Small intestine (tissue), 7 donors: ENCODE data around the gene RNF135. TPM values are rescaled to one million over a fixed set of nuclear protein-coding genes. Genes with fewer than 3 reads are reported as not detected.
A peak's percentile ranks its signal among the peaks of the same experiment; 100 is the strongest.
"Not testable (repeated sequence)": the region's sequence is repeated elsewhere in the genome, so short reads cannot be mapped to it uniquely, and the experiment has no call there.

Experiments
- DNase-seq, 2 donors: peaks; one replicate each; pipeline versions ENCODE4 v3.0.0 to v3.0.0-alpha.2; 2013
- FAIRE-seq: peaks from 2 replicates; lab custom pipeline; 2012; peaks lifted over from hg19 to GRCh38; lab: Jason Lieb, UNC
- H3K27ac ChIP-seq, 3 donors: one replicate each; pipeline ENCODE4 v1.5.1; 2013; ENCODE audit warnings: low read length in 2 of 3, mild to moderate bottlenecking in 2 of 3, control low read depth in 1 of 3, inconsistent platforms in 1 of 3, low read depth in 1 of 3, moderate library complexity in 1 of 3
- H3K27me3 ChIP-seq, 3 donors: one replicate each; pipeline ENCODE4 v1.6.1; 2013; ENCODE audit warnings: low read length in 3 of 3, inconsistent platforms in 1 of 3; ENCODE audit not compliant: control insufficient read depth in 3 of 3, insufficient read depth in 3 of 3
- H3K36me3 ChIP-seq, 3 donors: one replicate each; pipeline ENCODE4 v1.6.1; 2013; ENCODE audit warnings: low read length in 3 of 3, inconsistent platforms in 1 of 3, low read depth in 1 of 3, mild to moderate bottlenecking in 1 of 3, moderate library complexity in 1 of 3; ENCODE audit not compliant: control insufficient read depth in 3 of 3, insufficient read depth in 2 of 3
- H3K4me1 ChIP-seq, 3 donors: one replicate each; pipeline ENCODE4 v1.6.1; 2013; ENCODE audit warnings: low read length in 2 of 3, inconsistent platforms in 1 of 3, low read depth in 1 of 3, mild to moderate bottlenecking in 1 of 3, moderate library complexity in 1 of 3; ENCODE audit not compliant: control insufficient read depth in 3 of 3, insufficient read depth in 2 of 3
- H3K4me3 ChIP-seq, 3 donors: one replicate each; pipeline ENCODE4 v1.5.1; 2013; ENCODE audit warnings: low read length in 3 of 3, control low read depth in 1 of 3, inconsistent platforms in 1 of 3, low read depth in 1 of 3, mild to moderate bottlenecking in 1 of 3, moderate library complexity in 1 of 3
- H3K9me3 ChIP-seq, 2 donors: one replicate each; pipeline ENCODE4 v1.6.1; 2013; ENCODE audit warnings: low read depth in 1 of 2, low read length in 1 of 2; ENCODE audit not compliant: control insufficient read depth in 2 of 2, insufficient read depth in 1 of 2
- WGBS, 3 donors: extraction: QIAGEN DNeasy Blood & Tissue Kit; methylation state at CpG; one replicate each; pipeline ENCODE4 v1.1.7; 2013; 5-methylcytosine and 5-hydroxymethylcytosine counted together
- polyA plus RNA-seq, 4 donors: library from polyadenylated mRNA; stranded (reverse) in 3 of 4; unstranded in 1 of 4; fragments of 200-250 nt in 3 of 4; fragments of 120-200 nt in 1 of 4; gene quantifications; one replicate each; pipeline versions ENCODE4 v1.2.1 to v1.2.3, GENCODE V29; 2013
- donor health status: healthy with polysubstance abuse.
- donor health status: control.
- donor health status: control.
- donor health status: Bipolar disorder and iron deficiency.
- donor health status: healthy.

RNF135 gene
- polyA plus RNA-seq, 4 donors, result 12.3 to 20.5 (median 15.4) TPM

GRCh38 chr17:30928584-30928983 is 42.3 kb upstream of the RNF135 start:
- no peak overlapping the region for H3K27ac ChIP-seq
- peaks cover 0 to 2% (median 0%) of the 10 kb centered on the region in 3 donors for H3K36me3 ChIP-seq
- H3K4me1 ChIP-seq, result no peaks in the 10 kb centered on the region
- H3K27me3 ChIP-seq, result peaks cover 0 to 14% (median 5%) of the 10 kb centered on the region in 3 donors
- DNase-seq (no peak), FAIRE-seq (no peak)
- no peak overlapping the region for H3K4me3 ChIP-seq
- 87 to 89% (median 88%) methylated on average over 3 of the region's 3 CpGs for WGBS, 3 donors
- no peaks in the 10 kb centered on the region for H3K9me3 ChIP-seq

DNA sequence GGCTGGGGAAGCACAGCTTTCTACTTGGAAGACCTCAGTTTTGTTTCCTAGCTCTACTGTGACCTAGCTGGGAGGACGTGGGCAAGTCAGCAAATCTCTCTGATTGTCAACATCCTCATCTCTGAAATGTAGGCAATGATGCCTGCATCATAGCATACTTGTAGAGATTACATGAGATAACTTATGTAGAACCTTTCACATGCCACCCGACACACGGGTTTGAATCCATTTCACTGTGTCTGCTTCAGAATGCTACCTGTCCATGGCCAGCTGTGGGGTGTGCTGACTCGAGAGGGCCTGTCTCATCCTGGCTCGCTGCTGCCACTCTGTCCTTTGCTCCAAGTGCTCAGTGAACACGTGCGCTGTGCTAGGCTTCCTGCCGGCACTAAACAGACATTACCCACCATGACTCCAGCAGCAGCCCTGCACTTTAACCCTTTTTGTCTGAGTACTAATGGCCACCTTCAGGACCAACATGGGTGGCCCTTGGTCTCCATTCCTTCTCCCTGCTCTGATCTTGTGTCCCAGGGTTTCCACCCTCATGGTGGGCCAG is 41.7 kb upstream of the RNF135 start:
- no peak for FAIRE-seq
- peaks cover 0 to 9% (median 2%) of the 10 kb centered on the region in 3 donors for H3K27me3 ChIP-seq
- no peak overlapping the region for H3K4me3 ChIP-seq
- H3K27ac ChIP-seq, result no peak overlapping the region
- DNase-seq, result peak in 1 of 2 donors; percentile 45
- no peaks in the 10 kb centered on the region for H3K9me3 ChIP-seq
- H3K4me1 ChIP-seq, result no peaks in the 10 kb centered on the region
- H3K36me3 ChIP-seq, result peaks cover 0 to 2% (median 0%) of the 10 kb centered on the region in 3 donors
- WGBS, 3 donors, result 23 to 55% (median 51%) methylated on average over 8 of the region's 8 CpGs

DNA sequence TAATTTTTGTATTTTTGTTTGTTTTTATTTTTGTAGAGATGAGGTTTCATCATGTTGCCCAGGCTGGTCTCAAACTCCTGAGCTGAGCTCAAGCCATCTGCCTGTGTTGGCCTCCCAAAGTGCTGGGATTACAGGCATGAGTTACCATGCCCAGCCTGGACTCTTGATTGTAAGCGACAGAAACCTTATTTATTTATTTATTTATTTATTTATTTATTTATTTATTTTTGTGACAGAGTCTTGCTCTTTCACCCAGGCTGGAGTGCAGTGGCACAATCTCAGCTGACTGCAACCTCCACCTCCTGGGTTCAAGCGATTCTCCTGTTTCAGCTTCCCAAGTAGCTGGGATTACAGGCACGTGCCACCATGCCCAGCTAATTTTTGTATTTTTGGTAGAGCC is 41.0 kb upstream of the RNF135 start:
- H3K27ac ChIP-seq, H3K36me3 ChIP-seq, DNase-seq, H3K4me1 ChIP-seq, H3K9me3 ChIP-seq, H3K4me3 ChIP-seq, H3K27me3 ChIP-seq, FAIRE-seq: not testable (repeated sequence)
- WGBS, 3 donors, result 94 to 95% (median 94%) methylated on average over 3 of the region's 3 CpGs

DNA sequence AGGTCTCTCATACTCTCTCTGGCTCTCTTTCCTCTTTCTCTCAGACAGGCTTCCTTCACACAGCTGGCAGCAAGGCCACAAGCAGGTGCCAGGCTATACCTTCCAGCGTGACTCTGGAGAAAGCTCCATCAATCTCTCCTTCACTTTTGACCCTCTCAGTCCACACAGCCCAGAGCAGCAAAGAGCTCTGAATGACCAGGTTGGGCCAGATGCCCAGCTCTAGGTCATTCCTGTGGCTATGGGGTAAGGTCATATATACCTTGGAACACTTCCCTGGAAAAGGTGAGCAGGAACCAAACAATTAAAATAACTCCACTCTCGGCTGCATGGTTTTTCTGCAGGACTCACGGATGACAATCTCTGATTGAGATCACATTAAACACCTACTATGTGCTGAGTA is 40.3 kb upstream of the RNF135 start:
- H3K27ac ChIP-seq, result no peak overlapping the region
- peaks cover 0 to 7% (median 2%) of the 10 kb centered on the region in 3 donors for H3K27me3 ChIP-seq
- peaks cover 0 to 2% (median 0%) of the 10 kb centered on the region in 3 donors for H3K36me3 ChIP-seq
- no peaks in the 10 kb centered on the region for H3K9me3 ChIP-seq
- H3K4me1 ChIP-seq, result no peaks in the 10 kb centered on the region
- FAIRE-seq (no peak), DNase-seq (no peak)
- WGBS, 3 donors, result 84 to 89% (median 85%) methylated on average over 3 of the region's 3 CpGs
- no peak overlapping the region for H3K4me3 ChIP-seq

- H3K36me3 ChIP-seq, H3K4me3 ChIP-seq, H3K9me3 ChIP-seq, H3K27me3 ChIP-seq, H3K4me1 ChIP-seq, DNase-seq, FAIRE-seq, H3K27ac ChIP-seq: not testable (repeated sequence)
- WGBS, 3 donors, result 91 to 95% (median 91%) methylated on average over 8 of the region's 8 CpGs
Observed at GRCh38 chr17:30931582-30931981, 39.3 kb upstream of the RNF135 start.

- Histone ChIP-seq H3K36me3 (no peaks in the 10 kb centered on the region), H3K4me3 (no peak overlapping the region), H3K27ac (no peak overlapping the region), H3K4me1 (no peaks in the 10 kb centered on the region), H3K27me3 (peaks cover 0 to 3% (median 0%) of the 10 kb centered on the region in 3 donors), H3K9me3 (no peaks in the 10 kb centered on the region)
- WGBS, 3 donors, result 64 to 73% (median 66%) methylated on average over 5 of the region's 5 CpGs
- no peak for DNase-seq
- no peak for FAIRE-seq
Observed at GRCh38 chr17:30933966-30934365, 36.9 kb upstream of the RNF135 start.

GRCh38 chr17:30939051-30939689 is 31.7 kb upstream of the RNF135 start:
- H3K27ac ChIP-seq, result peak overlapping the region in 1 of 3 donors; percentile 46
- peaks cover 0 to 3% (median 0%) of the 10 kb centered on the region in 3 donors for H3K27me3 ChIP-seq
- no peaks in the 10 kb centered on the region for H3K4me1 ChIP-seq
- no peaks in the 10 kb centered on the region for H3K9me3 ChIP-seq
- H3K4me3 ChIP-seq, result no peak overlapping the region
- 70 to 82% (median 72%) methylated on average over 13 of the region's 13 CpGs for WGBS, 3 donors
- no peaks in the 10 kb centered on the region for H3K36me3 ChIP-seq
- DNase-seq (no peak), FAIRE-seq (no peak)

DNA sequence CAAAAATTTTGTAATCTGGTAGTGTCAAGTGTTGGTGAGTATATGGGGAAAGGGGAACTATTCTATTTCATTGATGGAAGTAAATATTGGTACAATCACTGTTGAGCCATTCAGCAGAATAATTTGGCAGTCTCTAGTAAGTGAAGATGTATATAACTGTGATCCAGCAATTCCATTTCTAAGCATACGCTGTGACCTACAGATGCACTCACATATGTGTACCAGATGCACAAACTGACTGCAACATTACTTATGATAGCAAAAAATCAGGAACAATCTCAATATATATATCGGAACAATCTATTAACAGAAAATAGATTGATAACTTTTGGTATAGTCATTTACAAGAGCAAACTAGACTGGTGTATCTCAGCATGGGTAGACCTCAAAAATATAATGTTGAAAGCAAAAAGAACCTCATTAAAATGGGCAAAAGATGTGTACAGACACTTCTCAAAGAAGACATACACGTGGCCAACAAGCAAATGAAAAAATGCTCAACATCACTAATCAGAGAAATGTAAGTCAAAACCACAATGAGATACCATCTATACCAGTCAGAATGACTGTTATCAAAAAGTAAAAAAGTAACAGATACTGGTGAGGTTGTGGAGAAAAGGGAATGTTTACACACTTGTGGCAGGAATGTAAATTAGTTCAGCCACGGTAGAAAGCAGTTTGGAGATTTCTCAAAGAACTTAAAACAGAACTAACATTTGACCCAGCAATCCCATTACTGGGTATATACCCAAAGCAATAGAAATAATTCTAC is 28.3 kb upstream of the RNF135 start:
- FAIRE-seq (no peak), DNase-seq (no peak)
- Histone ChIP-seq H3K27ac (no peak overlapping the region), H3K4me3 (no peak overlapping the region), H3K27me3 (no peaks in the 10 kb centered on the region), H3K9me3 (no peaks in the 10 kb centered on the region), H3K4me1 (no peaks in the 10 kb centered on the region), H3K36me3 (no peaks in the 10 kb centered on the region)
- 56 to 64% (median 58%) methylated on average over 4 of the region's 4 CpGs for WGBS, 3 donors
